GM21825 (cell line): ENCODE results near the gene ABO.
"Not testable (repeated sequence)": the region's sequence is repeated elsewhere in the genome, so short reads cannot be mapped to it uniquely, and the experiment has no call there.

Source experiments
- ATAC-seq: cut with Tn5 transposase; IDR thresholded peaks from one replicate; pipeline ENCODE4 v1.9.1; 2021; ENCODE audit warnings: mild to moderate bottlenecking, moderate library complexity; ENCODE audit not compliant: unreplicated experiment

Gene ABO

DNA sequence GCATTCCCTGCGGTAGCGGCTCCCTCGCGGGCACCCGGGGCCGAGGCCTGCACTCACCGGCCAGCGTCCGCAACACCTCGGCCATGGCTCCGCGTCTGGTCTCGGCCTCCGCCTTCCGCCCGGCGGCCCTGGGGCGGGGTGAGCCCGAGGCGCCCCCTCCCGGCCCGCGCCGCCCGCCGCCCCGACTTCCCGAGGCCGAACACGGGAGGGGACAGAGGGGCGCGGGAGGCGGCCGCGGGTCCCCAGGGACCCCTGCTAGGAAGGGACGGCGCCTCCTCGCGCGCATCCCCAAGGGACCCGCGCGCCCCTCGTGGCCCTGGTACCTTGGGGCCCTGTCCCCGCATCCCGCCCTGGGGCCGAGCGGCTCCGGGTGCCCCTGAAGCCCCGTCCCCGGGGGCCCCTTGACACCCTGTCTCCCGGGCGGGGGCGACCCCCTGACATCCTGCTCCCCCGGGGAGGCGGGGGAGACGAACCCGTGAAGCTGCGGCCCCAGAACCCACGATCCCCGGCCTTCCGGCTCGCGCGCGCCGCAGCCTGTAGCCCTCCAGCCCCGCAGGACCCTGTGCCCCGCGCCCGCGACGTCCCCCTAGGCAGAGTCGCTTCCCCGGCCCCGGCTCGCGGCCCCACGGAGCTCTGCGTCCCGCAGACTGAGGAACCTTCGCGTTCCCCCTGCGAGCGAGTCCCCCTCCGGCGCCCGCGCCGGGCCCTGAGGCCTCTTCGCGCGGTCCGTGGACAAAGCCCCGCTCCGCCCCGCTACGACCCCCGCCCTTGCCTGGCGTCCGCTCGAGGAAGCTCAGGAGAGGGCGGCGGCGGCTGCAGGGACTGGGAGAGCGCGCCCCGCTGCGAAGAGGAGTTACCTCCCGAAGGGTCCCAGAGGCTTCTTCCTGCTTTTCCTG, at the start of gene ABO:
ABO (minus strand) TSS at position 97 of the 896 bp plus-strand sequence.
- ATAC-seq = no peak

DNA sequence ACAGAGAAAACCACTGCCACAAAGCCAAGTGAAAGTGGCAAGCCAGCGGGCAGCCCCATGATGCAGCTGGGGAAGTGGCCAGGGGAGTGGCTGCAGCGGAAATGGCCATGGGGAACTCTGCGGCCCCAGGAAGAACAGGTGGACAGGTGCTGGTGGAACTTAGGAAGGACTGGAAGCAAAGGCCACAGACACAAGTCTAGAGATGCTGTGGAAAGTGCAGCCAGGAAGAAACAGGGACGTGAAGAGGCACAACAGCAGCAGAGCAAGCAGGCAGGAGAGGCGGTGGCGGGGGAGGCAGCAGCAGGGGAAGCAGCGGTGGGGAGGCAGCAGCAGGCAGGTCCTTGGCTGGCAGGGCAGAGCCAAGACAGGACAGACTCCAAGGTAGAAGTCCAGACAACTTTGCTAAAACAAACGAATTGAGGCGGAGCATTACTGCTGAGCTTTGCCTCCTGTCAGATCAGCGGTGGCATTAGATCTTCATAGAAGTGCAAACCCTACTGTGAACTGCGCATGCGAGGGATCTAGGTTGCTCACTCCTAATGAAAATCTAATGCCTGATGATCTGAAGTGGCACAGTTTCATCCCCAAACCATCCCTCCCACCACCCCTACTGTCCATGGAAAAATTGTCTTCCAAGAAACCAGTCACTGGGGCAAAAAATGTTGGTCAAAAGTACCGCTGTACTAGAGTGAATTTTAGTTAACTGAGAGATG, 49.1 kb upstream of the ABO start:
- ATAC-seq = no peak

DNA sequence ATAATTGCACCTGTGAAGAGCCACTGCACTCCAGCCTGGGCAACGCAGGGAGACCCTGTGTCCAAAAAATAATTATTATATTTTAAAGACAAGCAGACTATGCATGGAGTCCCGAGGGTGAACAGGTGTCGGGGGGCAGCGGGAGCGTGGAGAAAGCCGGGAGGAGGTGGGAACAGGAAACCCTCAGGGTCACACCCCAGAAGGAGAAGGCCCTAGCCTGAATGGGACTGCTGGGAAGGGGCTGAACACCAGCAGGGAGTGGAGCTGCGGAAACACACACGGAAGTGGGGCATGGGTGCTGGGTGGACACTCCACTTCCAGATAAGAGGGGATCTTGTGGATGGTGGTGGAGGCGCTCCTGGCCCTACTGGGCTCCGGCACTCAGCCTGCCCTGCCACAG, 48.2 kb upstream of the ABO start:
- no peak for ATAC-seq

DNA sequence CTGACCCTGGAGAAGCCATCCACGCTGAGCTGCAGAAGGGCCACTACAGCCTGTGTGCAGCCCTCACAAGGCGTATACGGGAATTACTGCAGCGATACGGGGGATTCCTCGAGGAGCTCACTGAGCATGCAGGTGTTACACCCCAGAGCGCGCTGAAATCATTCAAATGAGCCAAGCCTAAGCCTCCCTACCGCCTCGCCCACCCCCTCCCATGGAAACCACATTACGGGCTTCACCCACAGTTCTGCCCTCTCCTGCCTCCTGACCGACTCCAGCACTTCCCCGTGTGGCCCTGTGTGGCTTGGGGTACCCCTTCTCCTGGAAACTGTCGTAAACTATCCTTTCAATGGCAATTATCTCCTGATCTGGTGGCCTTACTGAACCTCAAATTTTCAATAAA, 47.7 kb upstream of the ABO start:
- ATAC-seq = no peak

DNA sequence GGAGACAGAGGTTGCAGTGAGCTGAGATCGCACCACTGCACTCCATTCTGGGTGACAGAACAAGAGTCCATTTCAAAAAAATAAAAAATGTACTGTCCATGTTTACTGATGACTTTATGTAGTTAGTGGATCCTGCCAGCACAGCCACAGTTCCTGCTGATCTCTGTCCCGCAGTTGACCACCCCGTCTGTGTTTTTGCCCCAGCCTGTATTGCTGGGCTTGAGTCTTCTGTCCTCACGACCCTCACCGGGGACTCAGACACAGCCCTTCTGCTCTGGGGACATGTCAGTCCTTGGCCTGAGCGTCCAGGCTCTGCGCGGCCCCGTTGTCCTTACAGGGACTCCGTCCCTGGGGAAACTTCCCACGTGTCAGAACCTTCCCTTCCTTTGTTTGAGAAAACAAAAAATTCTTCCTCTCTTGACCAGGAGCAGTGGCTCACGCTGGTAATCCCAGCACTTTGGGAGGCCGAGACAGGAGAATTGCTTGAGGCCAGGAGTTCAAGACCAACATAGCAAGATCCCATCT, 46.5 kb upstream of the ABO start:
- ATAC-seq = no peak

DNA sequence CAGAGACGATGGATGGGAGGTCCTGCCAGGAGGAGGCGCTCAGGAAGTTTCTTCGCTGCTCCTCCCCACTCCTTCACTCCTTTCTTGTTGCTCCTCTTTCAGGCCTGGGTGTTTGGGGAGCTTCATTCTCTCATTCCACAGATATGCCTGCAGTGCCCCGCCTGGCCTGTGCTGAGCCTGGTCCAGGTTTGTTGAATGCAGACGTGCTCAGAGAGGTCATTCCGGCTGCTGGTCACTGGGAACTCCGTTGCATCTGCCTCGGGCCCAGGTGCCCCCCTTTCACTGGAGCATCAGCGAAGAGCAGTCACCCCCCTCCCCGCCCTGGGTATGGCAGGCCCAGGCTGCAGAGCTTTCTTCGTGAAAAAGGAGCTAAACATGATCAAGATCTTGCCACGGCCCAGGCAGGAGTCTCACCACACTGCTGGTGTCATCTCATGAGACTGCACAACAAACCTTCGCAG, 45.5 kb upstream of the ABO start:
- ATAC-seq = no peak

DNA sequence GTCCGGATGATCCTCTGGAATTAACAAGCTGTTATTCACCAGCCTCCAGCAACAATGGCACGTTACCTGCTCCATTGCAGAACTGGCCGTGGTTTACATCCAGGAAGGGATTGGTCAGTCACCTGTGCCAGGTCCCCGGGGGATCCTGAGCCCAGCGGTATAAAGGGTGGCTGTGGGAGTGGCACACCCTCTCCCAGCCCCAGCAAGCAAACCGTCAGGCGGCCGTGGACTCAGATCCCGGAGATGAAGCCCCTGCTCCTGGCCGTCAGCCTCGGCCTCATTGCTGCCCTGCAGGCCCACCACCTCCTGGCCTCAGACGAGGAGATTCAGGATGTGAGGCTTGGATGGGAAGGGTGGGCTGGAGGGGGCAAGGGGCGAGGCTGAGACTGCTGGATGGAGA, 42.5 kb upstream of the ABO start:
- not testable (repeated sequence) for ATAC-seq

DNA sequence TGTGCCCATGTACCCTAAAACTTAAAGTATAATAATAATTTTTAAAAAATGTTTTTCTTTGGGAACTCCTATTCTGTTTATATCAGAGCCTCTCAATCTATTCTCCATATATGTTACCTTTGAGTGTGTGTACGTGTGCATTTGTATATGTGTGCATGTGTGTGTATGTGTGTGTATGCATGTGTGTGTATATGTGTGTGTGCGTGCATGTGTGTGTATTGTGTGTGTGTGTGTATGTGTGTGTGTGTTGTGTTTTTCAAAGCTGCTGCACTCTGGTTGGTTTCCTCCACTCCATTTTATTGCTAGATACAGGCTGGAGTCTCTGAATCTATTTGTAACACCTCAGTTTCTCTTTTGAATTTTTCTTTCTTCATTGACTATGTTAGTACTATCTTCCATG, 41.0 kb upstream of the ABO start:
- no peak for ATAC-seq

DNA sequence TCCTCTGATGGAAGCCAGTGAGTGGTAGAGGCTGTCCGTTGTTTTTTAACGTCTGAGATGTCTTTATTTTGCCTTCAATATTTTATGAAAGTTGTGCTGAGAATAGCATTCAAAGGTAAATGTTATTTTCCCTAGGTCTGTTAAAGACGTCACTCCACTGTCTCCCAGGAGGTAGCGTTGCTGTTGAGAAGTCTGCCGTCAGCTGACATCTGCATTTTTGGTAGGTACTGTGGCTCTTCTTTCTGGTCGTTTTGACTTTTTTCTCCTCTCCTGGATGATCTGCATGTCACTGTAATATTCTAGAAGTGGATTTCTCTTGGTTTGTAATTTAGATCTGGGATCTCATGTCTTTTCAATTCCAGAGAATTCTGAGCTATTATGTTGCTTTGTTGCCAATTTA, 34.6 kb upstream of the ABO start:
- no peak for ATAC-seq

DNA sequence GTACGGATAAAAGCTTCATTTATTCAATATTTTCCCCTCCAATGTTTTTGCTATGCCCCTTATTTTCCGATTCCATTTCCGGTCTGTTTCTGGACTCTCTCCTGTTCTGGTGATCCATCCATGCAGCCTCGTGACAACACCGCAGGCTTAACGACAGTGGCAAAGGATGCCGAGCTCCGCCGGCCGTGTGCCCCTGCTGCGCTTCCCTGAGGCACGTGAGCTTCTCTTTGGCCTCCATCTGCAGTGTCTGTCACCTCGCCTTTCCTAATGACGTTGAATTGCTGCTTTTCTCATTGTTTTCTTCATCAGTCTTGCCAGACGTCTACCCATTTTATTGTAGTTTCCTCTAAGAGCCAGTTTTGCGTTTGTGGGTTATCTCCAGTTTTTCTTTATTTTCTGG, 32.3 kb upstream of the ABO start:
- ATAC-seq = no peak

DNA sequence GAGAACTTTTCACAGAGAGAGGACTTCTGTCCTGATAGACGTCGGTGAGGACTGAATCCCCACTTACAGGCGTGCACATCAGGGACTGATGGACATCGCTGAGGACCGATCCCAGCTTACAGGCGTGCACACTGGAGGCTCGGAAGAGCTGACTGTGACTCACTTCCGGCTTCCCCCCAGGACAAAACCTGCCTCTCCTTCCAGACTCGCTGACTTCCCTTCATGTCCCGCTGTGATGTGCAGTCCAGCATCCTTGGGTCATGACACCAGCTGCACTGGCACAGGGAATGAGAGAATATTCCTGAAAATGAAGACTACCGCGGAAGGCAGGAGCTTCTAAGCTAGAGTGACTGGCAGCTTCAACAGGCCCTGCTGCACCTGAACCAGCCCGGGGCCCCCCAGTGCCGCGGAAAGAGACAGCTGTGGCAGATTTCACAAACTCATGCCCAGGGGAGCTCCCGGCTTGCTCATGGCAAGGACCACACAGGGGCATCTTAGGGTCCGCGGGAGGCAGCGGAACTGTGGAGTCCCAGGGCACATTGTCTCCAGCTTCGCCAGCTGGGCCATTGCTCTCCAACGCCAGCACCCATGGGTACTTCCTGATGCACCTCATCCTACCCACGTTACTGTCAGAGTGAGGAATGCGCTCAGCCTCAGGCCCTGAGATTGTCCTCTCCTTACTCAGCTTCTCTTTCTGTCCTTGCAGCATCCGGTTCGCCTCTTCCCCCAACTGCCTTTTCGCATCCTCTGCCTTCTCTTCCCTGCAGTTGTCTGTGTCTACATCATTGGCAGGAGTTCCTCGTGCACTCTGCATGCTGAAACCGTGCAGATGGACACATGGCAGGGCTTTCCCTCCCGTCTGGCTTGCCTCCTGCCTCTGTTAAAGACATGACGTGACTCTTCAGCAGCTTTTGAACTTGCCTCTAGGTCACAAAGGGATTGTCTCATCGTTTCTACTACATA, 31.5 kb upstream of the ABO start:
- ATAC-seq = no peak

DNA sequence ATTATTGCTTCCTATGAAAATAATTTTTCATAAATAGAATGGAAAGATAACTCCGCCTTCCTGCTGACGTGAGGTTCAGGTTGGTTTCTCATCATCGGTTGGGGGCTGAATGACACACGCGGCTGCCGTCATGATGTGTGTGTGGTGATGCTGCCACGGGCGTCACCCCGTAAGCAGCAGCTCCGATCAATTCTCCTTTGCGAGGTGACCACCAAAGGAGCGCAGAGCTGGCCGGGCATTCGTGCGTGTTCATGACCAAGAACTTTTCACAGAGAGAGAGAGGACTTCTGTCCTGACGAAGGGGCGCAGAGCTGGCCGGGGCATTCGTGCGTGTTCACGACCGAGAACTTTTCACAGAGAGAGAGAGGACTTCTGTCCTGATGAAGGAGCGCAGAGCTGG, 30.7 kb upstream of the ABO start:
- no peak for ATAC-seq

DNA sequence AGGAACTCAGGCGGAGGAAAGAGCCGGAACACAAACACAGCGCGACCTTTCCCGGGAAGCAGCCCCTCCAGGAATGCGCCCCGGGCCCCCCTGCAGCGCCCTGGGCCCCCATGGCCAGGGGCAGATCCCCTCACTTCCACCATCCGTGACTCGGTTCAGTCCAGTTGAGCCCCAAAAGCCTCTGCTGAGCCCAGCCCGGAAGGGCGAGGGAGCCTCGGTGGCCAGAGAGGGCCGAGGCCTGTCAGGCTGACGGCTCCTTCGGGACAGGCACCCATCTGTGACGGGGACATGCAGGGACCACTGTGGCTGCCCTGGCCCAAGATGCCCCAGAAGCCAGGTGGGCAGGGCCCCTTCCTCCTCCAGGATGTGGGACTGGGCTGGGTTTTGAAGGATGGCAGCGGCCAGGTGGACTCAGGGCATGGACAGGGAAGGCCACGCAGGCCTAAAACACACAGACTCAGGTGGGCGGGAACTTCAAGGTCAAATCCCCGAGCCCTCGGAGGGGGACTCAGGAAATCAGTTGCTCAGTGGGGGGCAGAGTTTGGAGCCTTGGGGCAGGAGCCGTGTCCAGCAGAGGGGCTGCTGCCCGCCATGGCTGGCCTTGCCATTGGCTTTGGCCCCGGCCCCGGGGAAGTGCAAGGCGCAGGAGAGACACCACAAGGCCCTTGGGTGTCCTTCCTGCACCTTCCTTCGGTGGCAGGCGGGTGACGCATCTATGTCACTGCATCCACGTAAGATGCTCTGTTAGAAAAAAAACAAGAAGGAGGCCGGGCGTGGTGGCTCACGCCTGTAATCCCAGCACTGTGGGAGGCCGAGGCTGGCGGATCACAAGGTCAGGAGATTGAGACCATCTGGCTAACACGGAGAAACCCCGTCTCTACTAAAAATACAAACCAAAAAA, 29.7 kb upstream of the ABO start:
- no peak for ATAC-seq

DNA sequence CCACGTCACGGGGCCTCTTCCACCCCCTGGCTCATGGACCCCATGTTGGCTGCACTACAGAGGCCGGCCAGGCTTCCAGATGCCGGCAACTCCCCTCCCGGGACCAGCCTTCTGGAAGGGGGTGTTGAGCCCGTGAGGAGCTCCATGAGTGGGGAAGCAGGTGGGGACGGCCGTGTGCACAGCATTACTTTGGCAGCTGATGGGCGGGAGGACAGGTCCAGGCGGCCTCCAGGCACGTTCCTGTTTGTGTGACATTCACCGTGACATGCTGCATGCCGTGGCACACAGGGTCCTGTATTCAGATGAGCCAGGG, 29.1 kb upstream of the ABO start:
- no peak for ATAC-seq

DNA sequence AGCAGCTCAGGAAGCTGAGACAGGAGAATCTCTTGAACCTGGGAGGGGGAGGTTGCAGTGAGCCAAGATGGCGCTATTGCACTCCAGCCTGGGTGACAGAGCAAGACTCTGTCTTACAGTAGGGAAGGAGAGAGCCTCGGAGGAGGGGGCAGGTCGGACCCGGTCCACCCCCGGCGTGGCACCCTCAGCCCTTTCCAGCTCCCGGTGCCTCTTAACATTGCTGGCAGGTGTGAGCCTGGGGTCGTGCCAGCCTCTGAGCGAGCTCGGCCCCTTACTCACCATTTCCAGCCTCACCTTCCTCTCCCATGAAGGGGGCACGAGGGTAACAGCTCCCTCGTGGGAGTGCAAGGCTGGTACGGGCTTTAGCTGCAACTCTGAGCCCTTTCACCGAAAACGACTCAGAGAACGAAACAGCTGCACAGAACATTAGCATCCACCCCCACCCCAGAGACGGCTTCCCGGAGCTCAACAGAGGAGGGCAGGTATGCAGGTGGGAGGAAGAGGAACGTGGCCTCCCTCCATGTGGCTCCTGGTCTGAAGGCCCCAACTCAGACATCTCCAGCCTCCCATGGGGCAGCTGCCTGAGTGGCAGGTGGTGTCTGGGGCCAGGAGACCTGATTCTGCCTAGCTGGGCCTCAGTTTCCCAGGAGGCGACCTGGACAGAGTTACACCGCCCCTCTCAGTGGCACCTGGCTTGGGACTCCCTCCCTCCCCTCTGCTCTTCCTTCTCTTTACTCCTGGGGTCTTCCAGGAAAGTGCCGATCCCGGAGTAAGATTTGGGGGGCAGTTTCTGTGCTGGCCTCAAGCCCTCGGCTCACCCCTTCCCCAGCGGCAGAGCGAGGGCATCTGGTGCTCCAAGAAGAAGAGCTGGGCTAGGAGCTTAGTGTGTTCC, 28.5 kb upstream of the ABO start:
- no peak for ATAC-seq

DNA sequence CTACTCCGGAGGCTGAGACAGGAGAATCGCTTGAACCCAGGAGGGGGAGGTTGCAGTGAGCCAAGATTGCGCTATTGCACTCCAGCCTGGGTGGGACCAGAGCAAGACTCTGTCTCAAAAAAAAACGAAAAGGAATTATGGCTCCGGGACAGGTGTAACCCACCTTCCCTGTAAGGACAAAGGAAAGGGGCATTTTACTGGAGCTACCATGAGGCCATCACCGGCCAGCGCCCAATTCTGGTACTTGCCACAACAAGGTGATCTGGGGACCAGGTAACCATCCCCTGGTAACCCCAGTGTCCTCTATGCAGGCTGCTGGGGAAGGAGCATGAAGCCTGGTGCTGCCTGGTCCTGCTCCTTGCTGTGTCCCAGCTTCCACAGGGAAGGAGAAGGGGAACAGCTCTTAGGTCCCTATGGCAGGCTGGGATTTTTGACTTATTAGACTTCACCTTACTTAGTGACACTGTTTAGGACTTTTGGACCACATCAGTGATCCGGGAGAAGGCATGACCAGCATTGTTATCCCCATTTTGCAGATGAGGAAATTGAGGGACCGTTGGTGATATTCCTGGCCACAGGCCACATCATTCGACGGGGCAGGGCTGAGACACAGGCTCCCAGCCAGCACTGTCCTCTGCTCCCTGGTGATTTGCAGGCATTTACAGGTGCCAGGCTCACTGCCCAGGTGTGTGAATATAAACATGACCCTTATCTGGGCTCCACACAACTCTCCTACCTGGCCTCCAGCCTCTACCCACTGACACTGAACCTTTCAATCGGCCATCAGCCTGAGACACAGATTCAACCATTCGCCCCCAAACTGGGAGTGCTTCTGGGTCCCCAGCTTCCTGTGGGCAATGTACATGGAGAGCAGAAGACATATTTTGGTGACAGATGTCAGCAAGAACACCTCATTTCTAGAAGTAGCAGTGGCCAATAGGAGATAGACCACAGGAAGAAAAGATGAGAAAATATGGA, 26.5 kb upstream of the ABO start:
- no peak for ATAC-seq

DNA sequence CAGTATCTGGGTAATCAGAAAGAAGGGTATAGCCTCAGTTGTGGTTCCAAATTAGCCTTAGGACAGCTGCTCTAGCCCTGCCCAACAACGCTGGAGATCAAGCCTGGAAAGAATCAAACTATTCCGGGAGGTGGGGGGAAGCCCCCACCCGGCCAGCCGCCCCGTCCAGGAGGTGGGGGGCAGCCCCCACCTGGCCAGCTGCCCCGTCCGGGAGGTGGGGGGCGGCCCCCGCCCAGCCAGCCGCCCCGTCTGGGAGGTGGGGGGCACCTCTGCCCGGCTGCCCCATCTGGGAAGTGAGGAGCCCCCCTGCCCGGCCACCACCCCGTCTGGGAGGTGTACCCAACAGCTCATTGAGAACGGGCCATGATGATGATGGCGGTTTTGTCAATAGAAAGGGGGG, 25.0 kb upstream of the ABO start:
- ATAC-seq = not testable (repeated sequence)

DNA sequence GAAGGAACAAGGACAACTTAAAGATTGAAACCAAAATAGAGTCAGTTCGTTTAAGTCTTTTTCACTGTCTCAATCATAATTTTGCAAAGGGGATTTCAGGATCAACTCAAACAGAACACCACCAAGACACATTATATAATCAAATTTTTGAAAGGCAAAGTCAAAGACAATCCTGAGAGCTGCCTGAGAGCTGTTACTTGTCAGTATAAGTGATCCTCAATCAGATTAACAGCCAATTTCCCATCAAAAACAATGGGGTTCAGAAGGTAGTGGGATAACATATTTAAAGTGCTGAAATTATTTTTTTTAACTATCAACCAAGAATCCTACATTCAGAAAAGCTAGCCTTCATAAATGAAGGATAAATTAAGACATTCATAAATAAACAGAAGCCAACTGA, 19.3 kb upstream of the ABO start:
- no peak for ATAC-seq
